Measurements from ENCODE around the gene SPIC. TPM values are rescaled to one million over a fixed set of nuclear protein-coding genes. Genes with fewer than 3 reads are reported as not detected.

Gene SPIC
- total and polyA plus RNA-seq, 2 of the 8 experiments (the other 6 are each of a cell fraction or from before 2014, with no cell fraction given) = not detected

GRCh38 chr12:101521136-101521535 lies 46.0 kb downstream of the SPIC start:
- FAIRE-seq (no peak), DNase-seq (ENCODE audit: low read depth in 1 of 2, low spot score in 2 of 2) (no peak)
- Histone ChIP-seq H3K4me3 (ENCODE audit: extremely low read depth in 1 of 4, insufficient read depth in 2 of 4, low read depth in 3 of 4, low read length in 4 of 4) (no peak overlapping the region), H3K79me2 (ENCODE audit: control insufficient read depth in 1 of 2, insufficient read depth in 2 of 2, low read length in 2 of 2) (no peaks in the 10 kb centered on the region), H3K9ac (replicated peaks in 1 of 4; ENCODE audit: extremely low read depth in 1 of 4, low read depth in 3 of 4, low read length in 3 of 4) (no peak overlapping the region), H2BK120ac (replicated peaks; ENCODE audit: low read depth, low read length) (no peak overlapping the region), H3K4me2 (ENCODE audit: insufficient read depth in 1 of 2, low read depth in 2 of 2, low read length in 2 of 2) (no peak overlapping the region), H3K4me1 (replicated peaks in 1 of 4; ENCODE audit: control insufficient read depth in 3 of 4, insufficient read depth in 4 of 4, low read length in 3 of 4) (no peaks in the 10 kb centered on the region), H2AK5ac (ENCODE audit: low read depth, low read length) (no peak overlapping the region), H2BK15ac (ENCODE audit: low read length) (no peak overlapping the region), H3K9me3 (ENCODE audit: insufficient read depth in 2 of 2, low read depth in 1 of 2, low read length in 1 of 2) (no peaks in the 10 kb centered on the region), H3K36me3 (ENCODE audit: control insufficient read depth in 2 of 4, insufficient read depth in 4 of 4, low read length in 3 of 4) (no peaks in the 10 kb centered on the region), H3K79me1 (ENCODE audit: low read depth, low read length) (no peaks in the 10 kb centered on the region), H2BK20ac (ENCODE audit: low read length) (no peak overlapping the region), H2AFZ (ENCODE audit: low read length) (no peak overlapping the region), H3K23me2 (ENCODE audit: low read depth, low read length) (no peaks in the 10 kb centered on the region), H4K5ac (ENCODE audit: insufficient read length, low read depth, low read length) (no peak overlapping the region), H3K27me3 (replicated peaks in 1 of 4; ENCODE audit: control insufficient read depth in 3 of 4, extremely low read depth in 1 of 4, insufficient read depth in 3 of 4, low read length in 3 of 4) (no peaks in the 10 kb centered on the region), H3K56ac (replicated peaks; ENCODE audit: insufficient read length, low read depth, low read length) (no peak overlapping the region), H4K91ac (replicated peaks; ENCODE audit: insufficient read length, low read length) (no peak overlapping the region), H3K18ac (ENCODE audit: extremely low read depth, low read length) (no peak overlapping the region), H4K8ac (ENCODE audit: extremely low read depth, insufficient read depth, low read length) (no peak overlapping the region), H4K20me1 (replicated peaks in 1 of 2; ENCODE audit: control insufficient read depth in 1 of 2, insufficient read depth in 2 of 2, low read length in 2 of 2) (no peaks in the 10 kb centered on the region), H2BK5ac (ENCODE audit: low read depth, low read length) (no peak overlapping the region), H2BK12ac (ENCODE audit: low read depth, low read length) (no peak overlapping the region), H3K14ac (ENCODE audit: insufficient read length) (no peak overlapping the region), H3K23ac (ENCODE audit: insufficient read length) (no peak overlapping the region), H3K27ac (ENCODE audit: low read depth, low read length) (no peak overlapping the region), H3K4ac (replicated peaks; ENCODE audit: insufficient read length, low read depth, low read length) (no peak overlapping the region)
- ChIA-PET POLR2A (ENCODE audit: partially characterized antibody) (no interaction called here), CTCF (ENCODE audit: partially characterized antibody) (no interaction called here)
- TF ChIP-seq SIN3A (conservative IDR thresholded peaks at IDR 0.05 in 1 of 2, IDR thresholded peaks at IDR 0.05 in 1 of 2; ENCODE audit: low read depth in 1 of 2, low read length in 2 of 2) (no peak), BCL11A (IDR thresholded peaks at IDR 0.05; ENCODE audit: low read depth in 2 of 2, low read length in 2 of 2) (no peak)
- WGBS, 2 experiments (ENCODE audit: extremely low coverage in 1 of 2, insufficient coverage in 1 of 2, insufficient read length in 1 of 2, insufficient replicate concordance in 2 of 2, low coverage in 1 of 2, low lambda C conversion rate in 2 of 2, missing lambda C conversion rate in 1 of 2) = 84% methylated on average over 1 of the region's 1 CpG; no CpG with 5 or more reads in 1 of the 2 experiments
